Germinal center (tissue), 1 donor: ENCODE results near the gene C2orf76.
"Not testable (repeated sequence)": the region's sequence is repeated elsewhere in the genome, so short reads cannot be mapped to it uniquely, and the experiment has no call there.

Experiments
- DNase-seq: peaks from one replicate; pipeline ENCODE4 v3.0.0; 2012; ENCODE audit warnings: mixed read lengths, low spot score

Gene C2orf76

DNA sequence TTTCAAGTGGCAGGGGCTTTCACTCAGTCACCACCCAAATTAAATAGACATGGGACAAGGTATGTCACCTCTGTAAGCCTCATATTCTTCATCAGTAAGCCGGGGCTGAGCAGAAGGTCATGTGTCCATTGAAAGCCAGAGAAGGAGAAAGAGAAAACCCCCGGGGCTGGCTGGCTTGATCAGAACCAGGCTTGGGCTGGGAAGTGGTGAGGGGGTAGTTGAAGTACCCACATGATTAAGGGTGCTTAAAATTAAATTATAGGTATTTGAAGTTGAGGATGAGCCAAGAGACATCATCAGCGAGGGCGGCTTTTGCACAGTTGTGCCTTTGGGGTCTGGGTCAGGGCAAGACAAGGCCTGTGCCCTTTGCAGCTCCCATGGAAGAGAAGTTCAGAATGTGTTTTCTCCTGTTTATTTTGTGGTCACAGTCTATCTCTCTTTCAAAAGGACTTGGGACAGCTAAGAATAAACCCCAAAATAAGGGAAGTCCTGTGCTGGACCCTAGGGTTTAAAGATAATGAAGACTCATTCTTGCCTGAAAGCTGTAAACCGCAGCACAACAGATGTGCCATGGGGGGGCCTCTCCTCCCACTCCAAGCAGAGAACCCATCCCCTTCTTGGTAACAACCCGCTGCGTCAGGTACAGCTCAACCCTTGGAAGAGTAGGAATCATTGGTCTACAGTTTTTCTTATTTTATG, 10.8 kb upstream of the C2orf76 start:
- no peak for DNase-seq

GRCh38 chr2:119376810-119377209, 10.2 kb upstream of the C2orf76 start:
- no peak for DNase-seq

GRCh38 chr2:119376406-119376805, 9.8 kb upstream of the C2orf76 start:
- DNase-seq, result not testable (repeated sequence)

DNA sequence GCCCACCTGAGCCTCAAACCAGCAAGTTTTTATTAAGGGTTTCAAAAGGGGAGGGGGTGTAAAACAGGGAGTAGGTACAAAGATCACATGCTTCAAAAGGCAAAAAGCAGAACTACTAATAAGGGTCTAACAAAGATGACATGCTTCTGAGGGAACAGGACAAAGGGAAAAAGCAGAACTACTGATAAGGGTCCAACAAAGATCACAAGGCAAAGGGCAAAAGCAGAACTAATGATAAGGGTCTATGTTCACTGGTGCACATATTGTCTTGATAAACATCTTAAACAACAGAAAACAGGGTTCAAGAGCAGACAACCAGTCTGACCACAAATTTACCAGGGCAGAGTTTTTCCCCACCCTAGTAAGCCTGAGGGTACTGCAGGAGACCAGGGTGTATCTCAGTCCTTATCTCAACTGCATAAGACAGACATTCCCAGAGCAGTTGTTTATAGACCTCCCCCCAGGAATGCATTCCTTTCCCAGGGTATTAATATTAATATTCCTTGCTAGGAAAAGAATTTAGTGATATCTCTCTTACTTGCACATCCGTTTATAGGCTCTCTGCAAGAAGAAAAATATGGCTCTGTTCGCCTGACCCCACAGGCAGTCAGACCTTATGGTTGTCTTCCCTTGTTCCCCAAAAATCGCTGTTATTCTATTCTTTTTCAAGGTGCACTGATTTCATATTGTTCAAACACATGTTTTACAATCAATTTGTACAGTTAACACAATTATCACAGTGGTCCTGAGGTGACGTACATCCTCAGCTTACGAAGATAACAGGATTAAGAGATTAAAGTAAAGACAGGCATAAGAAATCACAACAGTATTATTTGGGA, 7.5 kb upstream of the C2orf76 start:
- not testable (repeated sequence) for DNase-seq

DNA sequence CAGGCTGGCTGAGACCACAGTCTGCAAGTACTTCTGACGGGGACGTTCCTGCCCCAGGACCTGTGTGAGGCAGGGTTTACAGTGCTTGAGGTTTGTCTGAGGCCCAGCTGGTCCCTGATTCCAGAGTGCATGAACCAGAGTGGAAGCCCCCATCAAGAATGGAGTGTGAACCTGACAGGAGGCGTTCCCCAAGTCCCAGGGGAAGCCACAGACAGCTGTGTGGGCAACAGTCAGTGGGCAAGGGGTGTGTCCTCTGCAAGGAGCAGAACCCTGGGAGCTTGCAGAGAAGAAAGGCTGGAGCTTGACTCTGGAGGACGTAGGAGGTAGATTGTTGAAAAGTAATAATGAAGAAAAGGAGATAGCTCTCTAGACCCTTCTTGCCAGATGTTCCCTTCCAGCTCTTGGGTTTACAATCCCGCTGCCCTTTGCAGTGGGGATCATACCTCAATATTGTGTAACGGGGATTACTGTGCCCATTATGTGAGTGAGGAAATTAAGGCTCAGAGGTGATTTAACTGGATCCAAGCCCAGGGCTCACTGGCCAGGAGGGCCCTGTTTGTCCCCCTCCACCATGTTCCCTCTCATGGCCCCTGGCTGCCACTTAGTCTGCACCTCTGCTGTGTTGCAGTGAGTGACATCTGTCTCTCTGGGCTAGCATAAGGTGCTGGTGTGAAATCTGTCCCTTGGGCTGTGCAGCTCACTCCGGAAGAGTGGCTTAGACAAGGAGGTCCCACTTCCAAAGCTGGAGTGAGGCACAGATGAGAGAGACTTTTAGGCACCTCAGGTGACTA, 6.3 kb upstream of the C2orf76 start:
- no peak for DNase-seq

DNA sequence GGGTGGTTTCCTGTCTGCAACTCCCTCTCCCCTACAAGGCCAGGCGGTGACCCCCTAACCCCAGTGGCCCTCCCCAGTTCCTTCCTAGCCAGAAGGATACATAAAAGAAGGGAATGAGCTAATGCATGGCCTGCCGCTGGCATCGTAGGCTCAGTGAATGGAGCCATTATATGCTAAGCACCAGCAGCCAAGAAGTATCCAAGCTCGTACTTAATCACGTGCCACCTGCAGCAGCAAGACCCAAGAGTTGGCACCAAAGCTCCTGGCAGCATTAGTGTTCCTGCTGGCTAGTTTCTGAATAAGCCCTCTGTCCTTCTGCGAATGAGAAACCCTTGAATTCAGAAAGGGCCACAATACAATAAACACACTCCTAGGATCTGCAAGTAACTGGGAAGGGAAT, 4.5 kb upstream of the C2orf76 start:
- no peak for DNase-seq

- no peak for DNase-seq
Observed at GRCh38 chr2:119369845-119370244, 3.2 kb upstream of the C2orf76 start.

DNA sequence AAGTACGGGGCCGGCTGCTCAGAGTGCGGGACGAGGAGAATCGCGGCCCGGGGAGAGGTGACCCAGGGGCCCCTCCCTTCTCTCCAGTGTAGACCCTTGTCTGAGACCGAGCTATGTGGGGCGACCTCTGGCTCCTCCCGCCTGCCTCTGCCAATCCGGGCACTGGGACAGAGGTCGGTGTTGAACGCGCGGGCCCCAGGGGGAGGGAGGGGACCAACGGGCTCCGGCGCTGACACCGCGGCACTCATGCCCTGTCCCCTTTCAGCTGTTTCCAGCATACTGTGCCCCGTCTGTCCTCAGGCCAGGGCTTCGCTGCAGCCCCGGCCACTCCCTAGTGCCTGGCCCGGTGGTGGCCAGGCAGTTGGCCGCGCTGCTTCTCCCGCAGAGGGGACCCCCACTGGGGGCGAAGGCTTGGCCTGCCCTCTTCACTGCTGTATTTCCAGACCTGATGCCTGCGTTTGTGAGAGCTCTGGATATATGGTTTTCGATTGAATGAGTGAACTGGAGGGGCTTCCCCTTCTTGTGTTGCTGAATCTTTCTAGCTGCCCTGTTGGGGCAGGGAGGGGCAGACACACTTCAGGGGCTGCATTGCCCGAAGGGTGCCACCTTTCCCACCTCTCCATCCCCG, 952 bp upstream of the C2orf76 start:
- peak; percentile 64 for DNase-seq

GRCh38 chr2:119366161-119366648, 429 bp downstream of the C2orf76 start:
- no peak for DNase-seq

GRCh38 chr2:119365436-119365835, 1.2 kb downstream of the C2orf76 start:
- DNase-seq, result no peak

- no peak for DNase-seq
Observed at GRCh38 chr2:119364798-119365197, 1.8 kb downstream of the C2orf76 start.

DNA sequence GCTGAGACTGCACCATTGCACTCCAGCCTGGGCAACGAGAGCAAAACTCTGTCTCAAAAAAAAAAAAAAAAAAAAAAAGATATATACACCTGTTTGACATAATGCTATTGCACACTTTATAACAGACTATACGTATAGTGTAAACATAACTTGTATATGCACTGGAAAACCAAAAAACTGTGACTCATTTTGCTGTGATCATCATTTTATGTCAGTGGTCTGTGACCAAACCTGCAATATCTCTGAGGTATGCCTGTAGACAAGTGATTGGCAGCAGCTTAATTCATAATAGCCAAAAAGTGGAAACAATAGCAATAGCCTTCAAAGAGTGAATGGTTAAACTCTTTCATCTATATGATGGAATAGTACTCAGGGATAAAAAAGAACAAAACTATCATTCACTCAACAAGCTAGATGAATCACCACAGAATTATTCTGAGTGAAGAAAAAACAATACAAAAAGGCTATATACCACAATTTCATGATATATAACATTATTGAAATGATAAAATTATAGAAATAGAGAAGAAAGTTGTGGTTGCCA, 6.1 kb downstream of the C2orf76 start:
- DNase-seq, result no peak

DNA sequence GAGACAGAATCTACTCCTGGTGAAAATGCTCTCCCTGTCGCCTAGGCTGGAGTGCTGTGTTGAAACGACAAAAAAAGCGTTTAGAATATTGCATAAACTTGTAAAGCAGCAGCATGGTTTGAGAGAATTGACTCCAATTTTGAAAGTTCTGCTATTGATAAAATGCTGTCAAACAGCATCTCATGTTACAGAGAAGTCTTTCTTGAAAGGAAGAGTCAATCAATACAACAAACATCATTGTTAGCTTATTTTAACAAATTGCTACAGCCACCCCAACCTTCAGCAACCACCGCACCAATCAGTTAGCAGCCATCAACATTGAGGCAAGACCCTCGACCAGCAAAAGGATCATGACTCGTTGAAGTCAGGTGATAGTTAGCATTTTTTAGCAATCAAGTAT, 6.9 kb downstream of the C2orf76 start:
- DNase-seq, result no peak

DNA sequence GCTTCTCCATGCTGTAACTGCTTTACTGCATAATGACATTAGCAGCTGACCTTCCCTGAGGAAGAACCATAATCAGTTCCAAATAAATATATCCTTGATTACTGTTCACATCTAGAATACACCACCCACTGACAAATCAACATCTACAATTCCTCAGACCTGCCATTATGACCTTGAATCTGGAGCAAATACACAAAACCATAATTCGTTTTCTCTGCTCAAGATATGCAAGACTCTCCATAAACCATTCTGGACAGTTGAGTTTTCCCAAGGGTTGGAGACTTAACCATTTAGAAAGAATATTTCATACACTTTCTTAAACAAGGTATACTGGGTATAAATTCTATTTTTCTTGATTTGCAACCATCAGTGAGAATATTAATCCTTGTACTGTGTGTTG, 11.8 kb downstream of the C2orf76 start:
- DNase-seq, result no peak

DNA sequence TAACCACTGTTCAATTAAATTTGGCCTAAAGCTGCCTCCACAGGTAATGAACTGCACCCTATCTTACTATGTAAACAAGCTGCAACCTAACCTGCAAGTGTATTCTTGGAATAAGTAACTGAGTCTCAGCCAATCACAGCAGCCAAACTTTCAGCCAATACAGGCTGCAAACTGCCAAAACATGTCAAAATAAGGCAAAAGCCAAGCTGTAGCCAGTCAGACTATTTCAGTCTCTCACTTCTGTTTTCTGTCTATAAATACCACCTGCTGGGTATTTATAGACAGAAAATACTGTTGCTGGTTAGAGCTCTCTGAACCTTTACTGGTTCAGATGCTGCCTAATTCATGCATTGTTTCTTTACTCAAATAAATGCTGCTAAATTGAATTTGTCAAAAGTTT, 14.3 kb downstream of the C2orf76 start:
- DNase-seq, result peak; percentile 50

- DNase-seq, result no peak
Observed at GRCh38 chr2:119350311-119350998, 16.2 kb downstream of the C2orf76 start.

DNA sequence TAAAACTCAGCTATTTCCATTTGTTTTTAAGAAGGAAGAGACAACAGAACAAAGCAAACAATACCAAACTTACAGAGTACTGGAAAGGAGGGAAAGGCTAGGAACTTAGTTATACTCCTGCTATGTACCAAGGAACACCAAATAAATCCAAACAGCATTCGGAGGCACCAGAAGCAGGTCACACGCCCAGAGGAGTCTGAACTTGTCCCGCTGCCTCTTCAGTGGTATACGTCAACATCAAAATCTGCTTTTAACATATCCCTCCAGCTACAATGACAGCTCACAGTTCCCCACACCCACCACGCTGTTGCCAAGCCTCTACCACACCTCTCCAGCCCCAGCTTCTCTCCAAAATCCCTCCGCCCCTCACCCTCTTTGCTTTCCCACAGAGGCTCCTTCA, 17.3 kb downstream of the C2orf76 start:
- DNase-seq, result no peak

- no peak for DNase-seq
Observed at GRCh38 chr2:119341684-119342083, 24.9 kb downstream of the C2orf76 start.

DNA sequence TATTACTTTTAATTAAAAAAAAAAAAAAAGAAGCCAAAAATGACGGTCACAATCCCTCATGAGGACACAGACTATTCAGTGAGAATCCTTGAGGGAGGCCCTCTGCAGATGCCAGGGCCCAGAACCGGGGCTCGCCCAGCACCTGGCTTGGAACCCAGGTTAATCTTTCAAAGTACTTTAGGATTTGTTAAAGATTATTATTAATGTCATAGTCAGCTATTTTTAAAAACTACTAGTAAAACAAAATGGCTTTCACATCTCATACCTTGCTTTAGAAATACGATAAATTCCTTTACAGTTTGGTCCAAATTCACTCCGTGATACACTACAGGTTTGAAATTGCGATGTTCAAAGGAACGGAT, 27.1 kb downstream of the C2orf76 start:
- no peak for DNase-seq

GRCh38 chr2:119338826-119339561, 27.6 kb downstream of the C2orf76 start:
- DNase-seq, result peak; percentile 63

GRCh38 chr2:119338272-119338671, 28.4 kb downstream of the C2orf76 start:
- DNase-seq, result no peak
